ENCODE measurements around the gene TRMT11.
"Not testable (repeated sequence)": the region's sequence is repeated elsewhere in the genome, so short reads cannot be mapped to it uniquely, and the experiment has no call there.

The TRMT11 gene

GRCh38 chr6:125994670-125995488, 8.5 kb downstream of the TRMT11 start:
- no peak for DNase-seq (ENCODE audit: low read depth)

GRCh38 chr6:125995972-125996580, 9.7 kb downstream of the TRMT11 start:
- peak; percentile 21 for DNase-seq (ENCODE audit: low read depth)

- DNase-seq (ENCODE audit: low read depth), result no peak
Measured at GRCh38 chr6:126002755-126003679, 16.7 kb downstream of the TRMT11 start.

GRCh38 chr6:126007800-126008199, 21.5 kb downstream of the TRMT11 start:
- DNase-seq (ENCODE audit: low read depth), result no peak

- DNase-seq (ENCODE audit: low read depth), result no peak
Measured at GRCh38 chr6:126010040-126010439, 23.7 kb downstream of the TRMT11 start.

- no peak for DNase-seq (ENCODE audit: low read depth)
Measured at GRCh38 chr6:126015863-126016262, 29.5 kb downstream of the TRMT11 start.

- no peak for DNase-seq (ENCODE audit: low read depth)
Measured at GRCh38 chr6:126016591-126016990, 30.3 kb downstream of the TRMT11 start.

GRCh38 chr6:126017668-126018067, 31.3 kb downstream of the TRMT11 start:
- no peak for DNase-seq (ENCODE audit: low read depth)

- no peak for DNase-seq (ENCODE audit: low read depth)
Measured at GRCh38 chr6:126020305-126021050, 34.1 kb downstream of the TRMT11 start.

- not testable (repeated sequence) for DNase-seq (ENCODE audit: low read depth)
Measured at GRCh38 chr6:126023474-126023873, 37.1 kb downstream of the TRMT11 start.

GRCh38 chr6:126026001-126026400, 39.7 kb downstream of the TRMT11 start:
- DNase-seq (ENCODE audit: low read depth), result no peak

- no peak for DNase-seq (ENCODE audit: low read depth)
Measured at GRCh38 chr6:126027601-126028000, 41.3 kb downstream of the TRMT11 start.

GRCh38 chr6:126030045-126030444, 43.7 kb downstream of the TRMT11 start:
- DNase-seq (ENCODE audit: low read depth), result no peak

GRCh38 chr6:126033696-126034095, 47.4 kb downstream of the TRMT11 start:
- no peak for DNase-seq (ENCODE audit: low read depth)

- no peak for DNase-seq (ENCODE audit: low read depth)
Measured at GRCh38 chr6:126034656-126035055, 48.3 kb downstream of the TRMT11 start.

- no peak for DNase-seq (ENCODE audit: low read depth)
Measured at GRCh38 chr6:126035764-126036163, 49.4 kb downstream of the TRMT11 start.

- DNase-seq (ENCODE audit: low read depth), result no peak
Measured at GRCh38 chr6:126038234-126038633, 51.9 kb downstream of the TRMT11 start.

- DNase-seq (ENCODE audit: low read depth), result no peak
Measured at GRCh38 chr6:126039284-126039683, 52.9 kb downstream of the TRMT11 start.

GRCh38 chr6:126040394-126040793, 54.1 kb downstream of the TRMT11 start:
- DNase-seq (ENCODE audit: low read depth), result no peak

GRCh38 chr6:126040826-126041225, 54.5 kb downstream of the TRMT11 start:
- DNase-seq (ENCODE audit: low read depth), result no peak

GRCh38 chr6:126041516-126041915, 55.2 kb downstream of the TRMT11 start:
- DNase-seq (ENCODE audit: low read depth), result no peak

- DNase-seq (ENCODE audit: low read depth), result no peak
Measured at GRCh38 chr6:126042001-126042419, 55.7 kb downstream of the TRMT11 start.
